Heart left ventricle (tissue), 16 donors: ENCODE results near the gene C14orf180. TPM values are rescaled to one million over a fixed set of nuclear protein-coding genes. Genes with fewer than 3 reads are reported as not detected.
A peak's percentile ranks its signal among the peaks of the same experiment; 100 is the strongest.
"Not testable (repeated sequence)": the region's sequence is repeated elsewhere in the genome, so short reads cannot be mapped to it uniquely, and the experiment has no call there.

Source experiments
- ATAC-seq, 4 donors: fragments of 200-7000 bp; cut with Tn5 transposase; one replicate each; pipeline ENCODE4 v1.9.1; 2020 to 2022; ENCODE audit warnings: moderate library complexity in 4 of 4, mild to moderate bottlenecking in 3 of 4, moderate number of reproducible peaks in 1 of 4
- DNase-seq, 5 donors: peaks; one replicate each; pipeline ENCODE4 v3.0.0-alpha.2; 2020
- H3K27ac ChIP-seq, 12 donors: fragments of 200-600 bp; sonication (generic) in 4 of 12; one replicate each; pipeline versions ENCODE4 v1.5.0 to v1.8.0; 2016 to 2022; ENCODE audit warnings: mild to moderate bottlenecking in 2 of 12
- H3K27me3 ChIP-seq, 9 donors: fragments of 200-600 bp; sonication (generic) in 2 of 9; one replicate each; pipeline versions ENCODE4 v1.5.1 to v1.8.0; 2016 to 2022; ENCODE audit warnings: mild to moderate bottlenecking in 3 of 9
- H3K36me3 ChIP-seq, 9 donors: fragments of 200-600 bp; sonication (generic) in 2 of 9; one replicate each; pipeline versions ENCODE4 v1.5.0 to v1.8.0; 2018 to 2022; ENCODE audit warnings: mild to moderate bottlenecking in 2 of 9
- H3K4me1 ChIP-seq, 12 donors: fragments of 200-600 bp; sonication (generic) in 4 of 12; one replicate each; pipeline versions ENCODE4 v1.5.0 to v1.8.0; 2016 to 2022; ENCODE audit warnings: mild to moderate bottlenecking in 3 of 12
- H3K4me3 ChIP-seq, 12 donors: fragments of 200-600 bp; sonication (generic) in 4 of 12; one replicate each; pipeline versions ENCODE4 v1.5.0 to v1.8.0; 2017 to 2022; ENCODE audit warnings: mild to moderate bottlenecking in 9 of 12, moderate library complexity in 4 of 12
- H3K9me3 ChIP-seq, 12 donors: fragments of 200-600 bp; sonication (generic) in 4 of 12; one replicate each; pipeline versions ENCODE4 v1.5.0 to v1.8.0; 2016 to 2022; ENCODE audit warnings: mild to moderate bottlenecking in 1 of 12
- CTCF ChIP-seq, 12 donors: fragments of 200-600 bp; sonication (generic) in 4 of 12; IDR thresholded peaks; one replicate each; pipeline versions ENCODE4 v1.5.0 to v1.8.0; 2018 to 2022; ENCODE audit warnings: antibody characterized with exemption in 12 of 12, mild to moderate bottlenecking in 5 of 12
- POLR2A ChIP-seq, 2 donors: fragments of 450-650 bp; IDR thresholded peaks; one replicate each; pipeline ENCODE4 v1.6.1; 2017; ENCODE audit warnings: antibody characterized with exemption in 2 of 2, mild to moderate bottlenecking in 2 of 2, moderate library complexity in 2 of 2
- WGBS, 4 donors: extraction: QIAGEN DNeasy Blood & Tissue Kit in 2 of 4; methylation state at CpG; one replicate each; pipeline versions ENCODE4 v1.1.5 to v1.1.7; 2013 to 2018; 5-methylcytosine and 5-hydroxymethylcytosine counted together
- intact Hi-C, 10 donors: fragments of 100-400 bp; cut with DNase I; formaldehyde crosslinking; loops; one replicate each; pipeline versions ENCODE4 v1.11.1 to v1.14.2; 2022
- polyA plus RNA-seq, 2 donors: library from polyadenylated mRNA; stranded (reverse); fragments of 200-250 nt; gene quantifications; one replicate each; pipeline ENCODE4 v1.2.3, GENCODE V29; 2013
- total RNA-seq, 9 donors: library from RNA; depleted of rRNA in 2 of 9; stranded (reverse); fragments of >200 nt in 2 of 9; fragmentation: NEBNext Ultra II Directional in 3 of 9; extraction: Animal tissue kit (Norgen Biotek cat#: 25700) in 3 of 9; gene quantifications; one replicate each; pipeline versions ENCODE4 v1.1.0 to v1.2.4, GENCODE V29; 2016 to 2023
- donor health status: ischemic (EF 13 %, LVEDD 7.1; RV severe dilation, severe dysfunction).
- donor health status: healthy with polysubstance abuse.
- donor health status: DM: no; HTN: yes; CAD: no.
- donor health status: DM: no; HTN: no; CAD: no.
- donor health status: ischemic (EF 25% LVEDD 6.9; RV normal size, moderate dysfunction).
- donor health status: ischemic (EF 25% LVEDD 5.7; RV mildly dilated, moderate dysfunction).
- donor health status: healthy.
- donor health status: DM: yes; HTN: yes; CAD: no.
- donor health status: ischemic (EF 35%, LVEDD 5.7; RV mildly dilated, moderate dysfunction).
- donor health status: nonischemic (EF 11% LVEDD 7.7; RV severe dilation, severe dysfunction).
- donor health status: DM: yes; HTN: yes; CAD: no.
- donor health status: PGD.
- donor health status: ischemic (EF 29% LVEDD 5.4; RV normal size, mild dysfunction).
- donor health status: nonischemic (EF 23%, LVEDD 6.1; RV moderate dilation, normal function).

C14orf180 gene
- total and polyA plus RNA-seq, 11 donors, result 11.1 to 170 (median 75.3) TPM

- no peak overlapping the region for H3K4me3 ChIP-seq
- intact Hi-C loops, result no loop called here
- no peak for TF ChIP-seq POLR2A (IDR thresholded peaks at IDR 0.05)
- no peak for DNase-seq
- H3K4me1 ChIP-seq, result peaks cover 0 to 58% (median 11%) of the 10 kb centered on the region in 12 donors
- no peaks in the 10 kb centered on the region for H3K9me3 ChIP-seq
- H3K27ac ChIP-seq, result peak overlapping the region in 1 of 12 donors; percentile 94
- ATAC-seq, result no peak
- no peaks in the 10 kb centered on the region for H3K36me3 ChIP-seq
- WGBS, 4 donors, result 28 to 53% (median 39%) methylated on average over 6 to 19 of the region's 19 CpGs
- H3K27me3 ChIP-seq, result peaks cover 0 to 28% (median 0%) of the 10 kb centered on the region in 9 donors
Measured at GRCh38 chr14:104577847-104578301, 1.7 kb upstream of the C14orf180 start.

- intact Hi-C loops, result no loop called here
Measured at GRCh38 chr14:104578321-104578720, 1.2 kb upstream of the C14orf180 start.

GRCh38 chr14:104579939-104580338 is 375 bp downstream of the C14orf180 start:
- Histone ChIP-seq H3K4me1 (peaks cover 0 to 63% (median 25%) of the 10 kb centered on the region in 12 donors), H3K27me3 (peaks cover 0 to 28% (median 0%) of the 10 kb centered on the region in 9 donors), H3K27ac (peak overlapping the region; percentile 81 to 98 (median 91)), H3K4me3 (peak overlapping the region; percentile 38 to 62 (median 56))
- peak in 1 of 2 donors; percentile 4 for TF ChIP-seq POLR2A (IDR thresholded peaks at IDR 0.05)
- WGBS, 4 donors, result 52 to 79% (median 59%) methylated on average over 4 to 6 of the region's 6 CpGs
- not testable (repeated sequence) for H3K36me3 ChIP-seq, ATAC-seq, DNase-seq, H3K9me3 ChIP-seq
- intact Hi-C loops, result loop anchor here in 4 of 10 donors (10.0 kb wide), 3 partner anchors 135 to 1025 kb away; partner anchors contain the start of gene ADSS1 (in 2 of the 4)

More at GRCh38 chr14:104578321-104578720, 1.2 kb upstream of the C14orf180 start:
- no peaks in the 10 kb centered on the region for H3K36me3 ChIP-seq
- peaks cover 0 to 28% (median 0%) of the 10 kb centered on the region in 9 donors for H3K27me3 ChIP-seq
- 66 to 73% (median 68%) methylated on average over 8 to 11 of the region's 11 CpGs for WGBS, 4 donors
- peaks cover 0 to 61% (median 13%) of the 10 kb centered on the region in 12 donors for H3K4me1 ChIP-seq
- DNase-seq, result no peak
- no peak overlapping the region for H3K4me3 ChIP-seq
- no peak for ATAC-seq
- peak overlapping the region in 1 of 12 donors; percentile 94 for H3K27ac ChIP-seq
- TF ChIP-seq CTCF (IDR thresholded peaks at IDR 0.05) (no peak), POLR2A (IDR thresholded peaks at IDR 0.05) (no peak)
- no peaks in the 10 kb centered on the region for H3K9me3 ChIP-seq

- peak overlapping the region; percentile 81 to 98 (median 91) for H3K27ac ChIP-seq
- H3K27me3 ChIP-seq, result peaks cover 0 to 24% (median 0%) of the 10 kb centered on the region in 9 donors
- WGBS, 4 donors, result 29 to 35% (median 30%) methylated on average over 9 of the region's 9 CpGs
- H3K9me3 ChIP-seq, result no peaks in the 10 kb centered on the region
- DNase-seq (peak; percentile 76 to 91 (median 85)), ATAC-seq (peak; percentile 18 to 42 (median 30))
- H3K4me3 ChIP-seq, result peak overlapping the region; percentile 36 to 62 (median 56)
- no peaks in the 10 kb centered on the region for H3K36me3 ChIP-seq
- intact Hi-C loops, result loop anchor here in 4 of 10 donors (10.0 kb wide), 3 partner anchors 134 to 1026 kb away; partner anchors contain the start of gene ADSS1 (in 2 of the 4)
- peaks cover 0 to 73% (median 34%) of the 10 kb centered on the region in 12 donors for H3K4me1 ChIP-seq
- TF ChIP-seq CTCF (IDR thresholded peaks at IDR 0.05), result no peak
- peak in 1 of 2 donors; percentile 19 for TF ChIP-seq POLR2A (IDR thresholded peaks at IDR 0.05)
Measured at GRCh38 chr14:104580961-104581360, 1.4 kb downstream of the C14orf180 start.

- ATAC-seq, result no peak
- intact Hi-C loops, result loop anchor here in 4 of 10 donors (10.0 kb wide), 3 partner anchors 133 to 1027 kb away; partner anchors contain the start of gene ADSS1 (in 2 of the 4)
Measured at GRCh38 chr14:104581521-104581920, 2.0 kb downstream of the C14orf180 start.

More at GRCh38 chr14:104581521-104581920, 2.0 kb downstream of the C14orf180 start:
- H3K9me3 ChIP-seq, result no peaks in the 10 kb centered on the region
- WGBS, 4 donors, result 38 to 62% (median 47%) methylated on average over 7 to 9 of the region's 9 CpGs
- peak overlapping the region; percentile 36 to 62 (median 56) for H3K4me3 ChIP-seq
- peaks cover 0 to 24% (median 0%) of the 10 kb centered on the region in 9 donors for H3K27me3 ChIP-seq
- no peaks in the 10 kb centered on the region for H3K36me3 ChIP-seq
- H3K27ac ChIP-seq, result peak overlapping the region; percentile 81 to 98 (median 91)
- H3K4me1 ChIP-seq, result peaks cover 0 to 77% (median 34%) of the 10 kb centered on the region in 12 donors
- no peak for DNase-seq
- TF ChIP-seq POLR2A (IDR thresholded peaks at IDR 0.05), result no peak
- no peak for TF ChIP-seq CTCF (IDR thresholded peaks at IDR 0.05)
